HG02884 (cell line): ENCODE data around the gene SOSTDC1.
"Not testable (repeated sequence)": the region's sequence is repeated elsewhere in the genome, so short reads cannot be mapped to it uniquely, and the experiment has no call there.

Experiments
- ATAC-seq: cut with Tn5 transposase; IDR thresholded peaks from one replicate; pipeline ENCODE4 v1.9.1; 2021; ENCODE audit warnings: mild to moderate bottlenecking, moderate library complexity; ENCODE audit not compliant: unreplicated experiment

Gene SOSTDC1, protein sequence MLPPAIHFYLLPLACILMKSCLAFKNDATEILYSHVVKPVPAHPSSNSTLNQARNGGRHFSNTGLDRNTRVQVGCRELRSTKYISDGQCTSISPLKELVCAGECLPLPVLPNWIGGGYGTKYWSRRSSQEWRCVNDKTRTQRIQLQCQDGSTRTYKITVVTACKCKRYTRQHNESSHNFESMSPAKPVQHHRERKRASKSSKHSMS

GRCh38 chr7:16465469-16466361 is at the start of gene SOSTDC1:
Gene SOSTDC1, minus strand, starts transcription at chr7:16465738. Its CDS starts 70 bp downstream, at chr7:16465668.
- ATAC-seq, result no peak

GRCh38 chr7:16514729-16515128 is 49.2 kb upstream of the SOSTDC1 start:
- no peak for ATAC-seq

DNA sequence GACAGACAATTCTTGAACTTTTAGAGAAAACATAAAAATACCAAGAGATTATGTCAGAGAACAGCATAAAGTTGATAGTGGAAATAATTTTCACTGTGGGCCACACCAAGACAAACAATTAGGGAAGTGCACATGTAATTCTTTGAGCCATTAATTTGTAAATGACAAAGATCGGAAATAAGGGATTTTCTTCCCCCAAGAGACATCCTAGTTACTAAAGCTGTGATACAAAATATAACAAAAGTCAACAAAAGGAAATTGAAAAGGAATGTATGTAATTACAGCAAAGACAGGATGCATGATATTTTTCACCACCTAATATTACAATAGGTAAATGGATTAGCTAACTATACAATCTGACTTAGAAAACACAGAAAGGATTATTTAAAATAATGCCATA is 48.7 kb upstream of the SOSTDC1 start:
- no peak for ATAC-seq

DNA sequence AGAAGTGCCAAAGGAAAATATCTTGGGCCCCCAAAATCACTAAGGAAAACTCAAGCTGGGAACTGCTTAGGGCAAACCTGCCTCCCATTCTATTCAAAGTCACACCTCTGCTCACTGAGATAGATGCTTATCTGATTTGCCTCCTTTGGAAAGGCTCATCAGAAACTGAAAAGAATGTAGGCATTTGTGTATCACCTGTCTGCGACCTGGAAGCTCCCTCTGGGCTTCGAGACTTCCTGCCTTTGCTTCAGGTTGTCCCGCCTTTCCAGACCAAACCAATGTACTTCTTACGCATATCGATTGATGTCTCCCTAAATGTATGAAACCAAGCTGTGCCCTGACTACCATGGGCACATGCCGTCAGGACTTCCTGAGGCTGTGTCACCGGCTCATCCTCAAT is 46.6 kb upstream of the SOSTDC1 start:
- ATAC-seq, result no peak

- no peak for ATAC-seq
Measured at GRCh38 chr7:16511314-16511713, 45.8 kb upstream of the SOSTDC1 start.

DNA sequence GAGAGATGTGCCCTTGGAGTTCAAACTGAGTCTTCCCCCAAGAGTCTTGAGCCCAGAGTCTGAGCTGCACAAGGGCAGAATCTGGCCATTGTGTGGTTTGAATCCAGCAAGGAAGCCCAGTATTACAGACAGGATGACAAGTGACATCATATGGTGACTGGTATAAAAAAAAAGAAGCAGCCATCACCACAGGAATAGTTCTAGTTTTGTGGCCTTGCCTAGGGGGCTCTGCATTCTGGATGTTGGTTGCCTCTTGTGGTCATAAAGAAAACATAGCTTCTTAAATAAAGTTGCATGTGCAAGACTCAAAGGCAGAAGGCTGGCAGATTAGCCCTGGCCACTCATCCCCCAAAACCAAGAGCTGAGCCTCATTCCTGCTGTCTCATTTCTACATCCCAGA is 44.3 kb upstream of the SOSTDC1 start:
- no peak for ATAC-seq

DNA sequence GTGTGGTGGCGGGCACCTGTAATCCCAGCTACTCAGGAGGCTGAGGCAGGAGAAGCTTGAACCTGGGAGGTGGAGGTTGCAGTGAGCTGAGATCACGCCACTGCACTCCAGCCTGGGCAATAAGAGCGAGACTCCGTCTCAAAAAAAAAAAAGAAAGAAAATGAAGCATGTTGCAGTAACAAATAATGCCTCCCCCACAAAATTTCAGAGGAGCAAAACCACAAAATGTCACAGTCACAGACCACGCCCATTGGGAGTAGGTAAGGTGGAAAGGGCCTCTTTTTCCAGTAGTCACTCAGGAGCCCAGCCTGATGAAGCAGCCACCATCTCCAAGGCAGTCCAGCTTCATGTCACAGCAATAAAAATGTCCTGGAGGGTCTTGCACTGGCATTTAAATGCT is 40.9 kb upstream of the SOSTDC1 start:
- ATAC-seq, result not testable (repeated sequence)

DNA sequence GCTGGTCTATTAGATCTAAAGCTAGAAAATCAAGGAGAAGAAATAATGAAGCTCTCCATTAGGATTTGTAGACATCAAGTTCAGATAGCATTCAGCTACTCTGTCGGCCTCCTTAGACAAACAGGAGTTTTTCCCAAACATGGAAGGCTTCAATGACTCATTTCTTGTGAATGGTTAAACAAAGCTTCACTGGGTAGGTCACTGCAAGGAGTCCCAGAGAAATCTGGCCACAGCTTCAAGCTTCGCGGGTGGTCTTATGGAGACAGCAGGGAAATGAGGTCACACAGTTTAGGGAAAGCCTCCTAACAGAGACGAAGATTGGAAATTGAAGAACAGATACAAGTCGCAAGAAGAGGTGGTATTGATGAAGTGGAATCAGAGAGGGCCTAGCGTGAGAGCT is 38.5 kb upstream of the SOSTDC1 start:
- no peak for ATAC-seq

GRCh38 chr7:16502303-16502702 is 36.8 kb upstream of the SOSTDC1 start:
- no peak for ATAC-seq

DNA sequence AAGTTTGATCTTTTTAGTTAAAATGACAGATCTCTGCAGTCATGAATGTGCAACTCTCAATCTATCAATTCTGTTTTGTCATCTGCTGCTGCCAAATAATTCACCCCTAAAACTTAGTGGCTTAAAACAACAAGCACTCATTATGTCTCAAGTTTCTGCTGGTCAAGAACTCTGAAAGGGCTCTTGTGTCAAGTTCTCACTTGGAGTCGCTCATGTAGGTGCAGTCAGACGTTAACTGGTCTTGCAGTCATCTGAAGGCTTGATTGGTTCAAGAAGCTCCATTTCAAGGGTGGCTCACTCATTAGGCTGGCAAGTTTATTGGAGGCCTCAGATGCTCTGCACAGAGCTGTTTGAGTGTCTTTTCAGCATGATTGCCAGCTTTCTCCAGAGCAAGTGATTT is 32.6 kb upstream of the SOSTDC1 start:
- ATAC-seq, result no peak

DNA sequence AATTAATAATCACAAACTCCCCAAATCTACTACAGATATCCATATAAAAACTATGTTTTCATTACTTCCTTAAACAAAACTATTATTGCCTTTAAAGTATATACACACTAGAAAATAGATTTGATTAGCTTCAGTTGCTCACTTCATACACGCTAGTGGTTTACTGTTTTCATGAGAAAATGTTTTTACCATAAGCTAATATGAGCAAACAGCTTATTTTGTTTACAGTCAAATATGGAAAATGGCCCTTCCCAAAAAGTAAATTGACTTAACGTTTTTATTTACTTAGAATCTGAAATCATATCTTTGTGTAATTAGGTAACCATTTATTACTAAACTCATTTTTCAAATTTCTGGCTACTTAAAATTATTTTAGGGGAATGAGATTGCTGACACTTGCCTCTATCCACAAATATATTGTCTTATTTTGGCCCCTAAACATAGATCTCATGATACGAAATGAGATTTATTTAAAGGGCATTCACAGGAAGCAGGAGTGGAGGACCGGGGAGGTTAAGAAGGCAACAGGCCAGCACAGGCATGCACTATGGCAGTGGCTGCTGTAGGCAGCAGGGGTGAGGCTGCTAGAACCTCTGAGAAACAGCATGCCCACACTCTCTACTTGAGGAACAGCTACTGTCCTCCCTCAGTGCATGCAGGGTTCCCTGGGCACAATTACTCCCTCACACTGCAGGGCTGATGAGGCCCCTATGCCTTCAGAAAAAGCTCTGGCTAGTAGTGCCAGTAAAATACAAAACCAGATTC is 29.6 kb upstream of the SOSTDC1 start:
- no peak for ATAC-seq

GRCh38 chr7:16494551-16494950 is 29.0 kb upstream of the SOSTDC1 start:
- ATAC-seq, result no peak

- ATAC-seq, result no peak
Measured at GRCh38 chr7:16493266-16493665, 27.7 kb upstream of the SOSTDC1 start.

- no peak for ATAC-seq
Measured at GRCh38 chr7:16492513-16493062, 27.1 kb upstream of the SOSTDC1 start.

DNA sequence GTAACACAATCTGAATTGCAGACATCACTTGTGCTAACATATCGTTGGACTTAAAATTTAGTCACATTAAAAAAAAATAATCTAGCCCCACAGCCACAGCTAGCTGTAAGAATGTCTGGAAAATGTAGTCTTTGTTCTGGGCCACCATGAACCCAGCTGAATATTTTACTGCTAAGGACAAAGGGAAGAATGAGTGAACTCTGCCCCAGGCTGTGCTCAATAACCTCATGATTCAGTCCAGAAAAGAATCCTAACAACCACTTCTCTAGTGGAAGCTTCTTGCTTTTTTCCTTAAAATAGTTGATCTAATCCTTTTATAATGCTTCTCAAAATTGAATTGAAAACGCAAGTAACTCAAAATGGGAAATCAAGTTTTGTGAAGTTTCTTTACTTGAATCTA is 25.6 kb upstream of the SOSTDC1 start:
- ATAC-seq, result no peak

- ATAC-seq, result no peak
Measured at GRCh38 chr7:16484453-16485158, 19.1 kb upstream of the SOSTDC1 start.

GRCh38 chr7:16479591-16479990 is 14.1 kb upstream of the SOSTDC1 start:
- no peak for ATAC-seq

- ATAC-seq, result no peak
Measured at GRCh38 chr7:16479161-16479560, 13.6 kb upstream of the SOSTDC1 start.

DNA sequence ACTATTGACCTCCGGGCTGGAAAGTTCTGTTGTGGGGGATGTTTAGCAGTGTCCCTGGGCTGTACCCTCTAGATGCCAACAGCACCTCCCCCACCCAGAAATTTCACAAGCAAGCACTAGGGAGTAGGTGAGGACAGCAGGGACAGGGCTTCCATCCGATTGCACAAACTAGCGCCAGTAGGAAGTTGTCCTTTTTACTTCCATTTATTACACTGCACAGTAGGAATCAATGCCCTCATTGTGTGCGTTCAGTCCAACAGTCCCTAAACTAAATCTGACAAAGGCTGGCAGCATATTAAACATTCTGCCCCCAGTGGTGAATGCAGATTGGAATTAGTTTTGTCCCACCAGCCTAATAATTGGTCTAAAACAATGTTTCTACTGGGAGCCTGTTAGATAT is 6.4 kb upstream of the SOSTDC1 start:
- no peak for ATAC-seq

GRCh38 chr7:16463949-16464715 is 1.4 kb downstream of the SOSTDC1 start:
- no peak for ATAC-seq
